Osteocyte (in vitro differentiated cells): ENCODE results near the gene MEPCE. TPM values are rescaled to one million over a fixed set of nuclear protein-coding genes. Genes with fewer than 3 reads are reported as not detected.

ENCODE experiments used
- DNase-seq: peaks from one replicate; pipeline ENCODE4 v3.0.0; 2021; ENCODE audit warnings: mixed read lengths; ENCODE audit not compliant: unreplicated experiment; ENCODE audit errors: extremely low spot score
- H3K27ac Mint-ChIP-seq: one replicate; pipeline ENCODE4 v1.8.0; 2021; ENCODE audit warnings: mild to moderate bottlenecking, mixed read lengths; ENCODE audit not compliant: unreplicated experiment
- H3K27me3 Mint-ChIP-seq: one replicate; pipeline ENCODE4 v1.8.0; 2021; ENCODE audit warnings: mixed read lengths; ENCODE audit not compliant: unreplicated experiment
- H3K36me3 Mint-ChIP-seq: one replicate; pipeline ENCODE4 v1.8.0; 2021; ENCODE audit warnings: mixed read lengths; ENCODE audit not compliant: unreplicated experiment
- H3K4me1 Mint-ChIP-seq: one replicate; pipeline ENCODE4 v1.8.0; 2021; ENCODE audit warnings: mixed read lengths; ENCODE audit not compliant: unreplicated experiment
- H3K4me3 Mint-ChIP-seq: one replicate; pipeline ENCODE4 v1.8.0; 2021; ENCODE audit warnings: mild to moderate bottlenecking, moderate library complexity, mixed read lengths; ENCODE audit not compliant: unreplicated experiment
- H3K9me3 Mint-ChIP-seq: one replicate; pipeline ENCODE4 v1.8.0; 2021; ENCODE audit warnings: mixed read lengths; ENCODE audit not compliant: unreplicated experiment
- total RNA-seq: library from RNA; stranded (reverse); gene quantifications from 2 replicates; pipeline ENCODE4 v1.2.1, GENCODE V29; 2021
- TF ChIP-seq, protein P1 (sequence below): fragments of 200-600 bp; sonication (generic); IDR thresholded peaks from 2 replicates; pipeline ENCODE4 v1.5.0; 2021; ENCODE audit warnings: antibody characterized with exemption, mild to moderate bottlenecking, moderate library complexity

The MEPCE gene
- total RNA-seq, 1 donor from 2014 or later: 50.0 TPM

DNA sequence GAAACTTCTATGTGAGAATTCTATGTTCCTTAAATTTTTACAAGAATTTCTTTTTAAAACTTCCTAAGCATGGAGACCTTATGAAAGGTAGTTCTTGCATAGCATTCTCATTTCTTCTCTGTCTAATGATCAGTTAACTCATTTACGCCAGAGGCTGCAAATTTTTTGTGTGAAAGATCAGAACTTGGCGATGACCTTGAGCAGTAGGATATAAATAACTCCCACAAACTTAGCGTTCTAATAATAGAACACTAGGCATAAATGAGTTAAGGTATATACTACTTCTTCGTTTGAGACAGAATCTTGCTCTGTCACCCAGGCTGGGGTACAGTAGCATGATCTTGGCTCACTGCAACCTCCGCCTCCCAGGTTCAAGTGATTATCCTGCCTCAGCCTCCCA, 42.7 kb upstream of the MEPCE start:
- Mint-ChIP-seq H3K9me3 (no peaks in the 10 kb centered on the region), H3K36me3 (no peaks in the 10 kb centered on the region), H3K27me3 (peaks cover 43% of the 10 kb centered on the region), H3K4me1 (no peaks in the 10 kb centered on the region), H3K27ac (no peak overlapping the region), H3K4me3 (no peak overlapping the region)
- DNase-seq: no peak
- TF ChIP-seq, protein P1, sequence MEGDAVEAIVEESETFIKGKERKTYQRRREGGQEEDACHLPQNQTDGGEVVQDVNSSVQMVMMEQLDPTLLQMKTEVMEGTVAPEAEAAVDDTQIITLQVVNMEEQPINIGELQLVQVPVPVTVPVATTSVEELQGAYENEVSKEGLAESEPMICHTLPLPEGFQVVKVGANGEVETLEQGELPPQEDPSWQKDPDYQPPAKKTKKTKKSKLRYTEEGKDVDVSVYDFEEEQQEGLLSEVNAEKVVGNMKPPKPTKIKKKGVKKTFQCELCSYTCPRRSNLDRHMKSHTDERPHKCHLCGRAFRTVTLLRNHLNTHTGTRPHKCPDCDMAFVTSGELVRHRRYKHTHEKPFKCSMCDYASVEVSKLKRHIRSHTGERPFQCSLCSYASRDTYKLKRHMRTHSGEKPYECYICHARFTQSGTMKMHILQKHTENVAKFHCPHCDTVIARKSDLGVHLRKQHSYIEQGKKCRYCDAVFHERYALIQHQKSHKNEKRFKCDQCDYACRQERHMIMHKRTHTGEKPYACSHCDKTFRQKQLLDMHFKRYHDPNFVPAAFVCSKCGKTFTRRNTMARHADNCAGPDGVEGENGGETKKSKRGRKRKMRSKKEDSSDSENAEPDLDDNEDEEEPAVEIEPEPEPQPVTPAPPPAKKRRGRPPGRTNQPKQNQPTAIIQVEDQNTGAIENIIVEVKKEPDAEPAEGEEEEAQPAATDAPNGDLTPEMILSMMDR: no peak

DNA sequence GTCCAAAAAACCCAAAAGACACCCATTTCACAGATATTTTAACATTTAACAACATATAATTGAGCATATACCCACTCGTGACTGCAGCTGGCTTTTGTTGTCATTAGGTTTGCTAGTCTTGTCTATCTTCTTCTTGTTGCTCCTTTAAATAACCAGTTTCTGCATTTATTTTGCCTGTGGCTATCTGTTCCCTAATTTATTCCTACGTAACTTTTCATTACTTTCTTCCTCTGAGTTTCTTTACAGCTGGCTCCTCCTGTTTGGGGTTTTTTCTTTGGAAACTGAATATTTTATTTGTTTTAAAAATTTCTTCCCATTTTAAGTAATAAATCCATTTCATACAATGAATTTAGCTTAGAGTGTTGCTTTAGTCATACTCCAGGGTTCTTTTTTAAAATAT, 41.9 kb upstream of the MEPCE start:
- no peak for DNase-seq
- TF ChIP-seq, protein P1: no peak
- Mint-ChIP-seq H3K27ac (no peak overlapping the region), H3K27me3 (peaks cover 49% of the 10 kb centered on the region), H3K4me1 (no peaks in the 10 kb centered on the region), H3K36me3 (no peaks in the 10 kb centered on the region), H3K4me3 (no peak overlapping the region), H3K9me3 (no peaks in the 10 kb centered on the region)

DNA sequence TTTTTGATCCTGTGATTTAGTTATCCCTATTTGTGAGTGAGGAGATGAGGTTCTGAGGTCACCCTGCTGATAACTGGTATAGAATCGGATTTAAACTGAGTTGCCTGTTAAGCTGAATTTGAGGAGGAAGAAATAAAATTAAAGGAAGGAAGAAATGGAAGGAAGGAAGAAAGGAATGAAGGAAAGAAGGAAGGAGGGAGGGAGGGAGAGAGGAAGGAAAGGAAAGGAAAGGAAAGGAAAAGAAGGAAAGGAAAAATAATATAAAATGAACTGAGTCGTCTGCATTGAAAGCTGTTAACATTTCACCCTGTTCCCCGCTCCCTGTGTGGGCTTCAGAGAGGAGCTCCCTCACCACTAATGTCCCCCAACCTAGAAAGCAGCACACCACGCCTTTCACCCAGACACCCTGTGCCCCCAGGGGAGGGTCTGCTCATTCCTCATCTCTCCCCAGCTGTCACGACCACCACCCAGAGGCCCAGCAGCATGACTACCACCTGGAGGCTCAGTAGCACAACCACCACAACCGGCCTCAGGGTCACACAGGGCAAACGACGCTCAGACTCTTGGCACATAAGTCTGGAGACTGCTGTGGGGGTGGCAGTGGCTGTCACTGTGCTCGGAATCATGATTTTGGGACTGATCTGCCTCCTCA, 40.1 kb upstream of the MEPCE start:
- H3K27me3 Mint-ChIP-seq: peaks cover 49% of the 10 kb centered on the region
- H3K27ac Mint-ChIP-seq: no peak overlapping the region
- no peaks in the 10 kb centered on the region for H3K4me1 Mint-ChIP-seq
- no peaks in the 10 kb centered on the region for H3K36me3 Mint-ChIP-seq
- H3K4me3 Mint-ChIP-seq: no peak overlapping the region
- DNase-seq: no peak
- no peaks in the 10 kb centered on the region for H3K9me3 Mint-ChIP-seq
- TF ChIP-seq, protein P1: no peak

- H3K27me3 Mint-ChIP-seq: peaks cover 50% of the 10 kb centered on the region
- H3K27ac Mint-ChIP-seq: no peak overlapping the region
- H3K9me3 Mint-ChIP-seq: no peaks in the 10 kb centered on the region
- no peak overlapping the region for H3K4me3 Mint-ChIP-seq
- H3K36me3 Mint-ChIP-seq: no peaks in the 10 kb centered on the region
- no peak for DNase-seq
- TF ChIP-seq, protein P1: no peak
- H3K4me1 Mint-ChIP-seq: no peaks in the 10 kb centered on the region
Measured at GRCh38 chr7:100390286-100391009, 39.2 kb upstream of the MEPCE start.

GRCh38 chr7:100393233-100393905, 36.3 kb upstream of the MEPCE start:
- H3K4me3 Mint-ChIP-seq: no peak overlapping the region
- no peak overlapping the region for H3K27ac Mint-ChIP-seq
- DNase-seq: no peak
- TF ChIP-seq, protein P1: no peak
- peaks cover 50% of the 10 kb centered on the region for H3K27me3 Mint-ChIP-seq
- H3K4me1 Mint-ChIP-seq: no peaks in the 10 kb centered on the region
- H3K9me3 Mint-ChIP-seq: no peaks in the 10 kb centered on the region
- no peaks in the 10 kb centered on the region for H3K36me3 Mint-ChIP-seq
